HCT116 (cell line): ENCODE measurements around the gene CUEDC2. TPM values are rescaled to one million over a fixed set of nuclear protein-coding genes. Genes with fewer than 3 reads are reported as not detected.

ENCODE experiments used
- ATAC-seq: fragments of 200-7000 bp; cut with Tn5 transposase; 2 replicates; pipeline ENCODE4 v1.9.1; 2020; ENCODE audit warnings: mild to moderate bottlenecking, moderate library complexity
- BruUV-seq: library from RNA; stranded (reverse); fragments of 400-500 nt; replicated peaks from 2 replicates; lab custom pipeline; 2021; lab: Mats Ljungman, UMichigan
- CTCF ChIA-PET: fragments of 300-600 bp; sonication (Branson Sonifier 250); formaldehyde crosslinking; loops from one replicate; lab custom pipeline; 2021; ENCODE audit warnings: antibody characterized with exemption; lab: Charles Lee
- POLR2A ChIA-PET: fragments of 300-600, 350-600 bp; sonication (Branson Sonifier 250); formaldehyde crosslinking; loops from one replicate; lab custom pipeline; 2021; ENCODE audit warnings: antibody characterized with exemption; lab: Charles Lee
- RAD21 ChIA-PET, 2 experiments: fragments of 300-600 bp; sonication (Branson Sonifier 250); formaldehyde crosslinking; loops; one replicate each; lab custom pipeline; 2023; ENCODE audit warnings: low total read pairs in 2 of 2; ENCODE audit not compliant: uncharacterized antibody in 2 of 2, unreplicated experiment in 2 of 2, low non-redundant PET in 1 of 2; lab: Charles Lee
- DNase-seq: peaks from one replicate; pipeline ENCODE4 v3.0.0-alpha.2; 2010; ENCODE audit warnings: low read depth, low spot score
- H2AFZ ChIP-seq: fragments of 200-600 bp; shearing (Covaris generic), sonication (generic); 2 replicates; pipeline ENCODE4 v1.6.1; 2017; ENCODE audit warnings: low read depth, mixed run types, mixed read lengths, antibody characterized with exemption, low read length; ENCODE audit not compliant: poor library complexity, severe bottlenecking
- H3K27ac ChIP-seq: 2 replicates; pipeline ENCODE4 v1.5.1; 2012; ENCODE audit warnings: low read depth, low read length
- H3K27me3 ChIP-seq: fragments of 200-600 bp; sonication (generic); 2 replicates; pipeline ENCODE4 v1.6.1; 2016; ENCODE audit warnings: mixed run types, low read length, mixed read lengths; ENCODE audit not compliant: insufficient read depth
- H3K36me3 ChIP-seq, 2 experiments: fragments of 200-500 bp in 1 of 2; fragments of 200-600 bp in 1 of 2; sonication (Bioruptor generic) in 1 of 2; sonication (generic) in 1 of 2; 2 replicates each; pipeline versions ENCODE4 v1.5.1 to v1.6.1; 2014 to 2016; ENCODE audit warnings: low read length in 2 of 2, inconsistent platforms in 1 of 2, mixed read lengths in 1 of 2, mixed run types in 1 of 2; ENCODE audit not compliant: insufficient read depth in 2 of 2, control insufficient read depth in 1 of 2
- H3K4me1 ChIP-seq, 2 experiments: fragments of 200-600 bp in 1 of 2; sonication (generic) in 1 of 2; 2 replicates each; pipeline versions ENCODE4 v1.5.1 to v1.6.1; 2012 to 2017; ENCODE audit warnings: low read length in 2 of 2, inconsistent platforms in 1 of 2, mild to moderate bottlenecking in 1 of 2, mixed read lengths in 1 of 2, mixed run types in 1 of 2, moderate library complexity in 1 of 2; ENCODE audit not compliant: insufficient read depth in 2 of 2, control insufficient read depth in 1 of 2
- H3K4me2 ChIP-seq: fragments of 200-600 bp; sonication (generic); 2 replicates; pipeline ENCODE4 v1.6.1; 2017; ENCODE audit warnings: mixed run types, low read length, mixed read lengths
- H3K4me3 ChIP-seq, 2 experiments: fragments of 200-600 bp in 1 of 2; sonication (generic) in 1 of 2; replicated peaks in 1 of 2; 2 replicates each; pipeline ENCODE4 v1.5.1; 2011 to 2016; ENCODE audit warnings: low read length in 2 of 2, control low read depth in 1 of 2, low read depth in 1 of 2, mild to moderate bottlenecking in 1 of 2, mixed read lengths in 1 of 2, mixed run types in 1 of 2
- H3K79me2 ChIP-seq: fragments of 200-600 bp; sonication (generic); 2 replicates; pipeline ENCODE4 v1.6.1; 2017; ENCODE audit warnings: mild to moderate bottlenecking, mixed run types, low read length, moderate library complexity, mixed read lengths; ENCODE audit not compliant: insufficient read depth
- H3K9ac ChIP-seq: fragments of 200-600 bp; sonication (generic); 2 replicates; pipeline ENCODE4 v1.6.1; 2016; ENCODE audit warnings: low read length, mixed read lengths
- H3K9me2 ChIP-seq: fragments of 200-600 bp; sonication (generic), shearing (Covaris generic); 2 replicates; pipeline ENCODE4 v1.6.1; 2017; ENCODE audit warnings: mixed run types, mild to moderate bottlenecking, moderate library complexity; ENCODE audit not compliant: insufficient read depth
- H3K9me3 ChIP-seq, 2 experiments: fragments of 200-500 bp in 1 of 2; fragments of 200-600 bp in 1 of 2; sonication (Bioruptor generic) in 1 of 2; sonication (generic) in 1 of 2; 2 replicates each; pipeline ENCODE4 v1.6.1; 2014 to 2017; ENCODE audit warnings: low read length in 2 of 2, mixed read lengths in 2 of 2, inconsistent platforms in 1 of 2, low read depth in 1 of 2, mild to moderate bottlenecking in 1 of 2, mixed run types in 1 of 2, moderate library complexity in 1 of 2; ENCODE audit not compliant: control insufficient read depth in 1 of 2, insufficient read depth in 1 of 2
- H4K20me1 ChIP-seq: fragments of 200-600 bp; sonication (generic), shearing (Covaris generic); 2 replicates; pipeline ENCODE4 v1.6.1; 2017; ENCODE audit warnings: mixed run types, mild to moderate bottlenecking, moderate library complexity; ENCODE audit not compliant: insufficient read depth
- ATF3 ChIP-seq: IDR thresholded peaks from 2 replicates; pipeline ENCODE4 v1.6.1; 2012
- CBX3 ChIP-seq: IDR thresholded peaks from 2 replicates; pipeline ENCODE4 v1.6.1; 2012; ENCODE audit warnings: low read depth
- CEBPB ChIP-seq: IDR thresholded peaks from 2 replicates; pipeline ENCODE4 v1.6.1; 2012; ENCODE audit warnings: low read depth
- CTCF ChIP-seq, 3 experiments: fragments of 200-600 bp in 1 of 3; sonication (generic) in 1 of 3; IDR thresholded peaks in 2 of 3; conservative IDR thresholded peaks in 1 of 3; 2 replicates each; pipeline ENCODE4 v1.5.1; 2012 to 2017; ENCODE audit warnings: low read depth in 2 of 3, low read length in 2 of 3, antibody characterized with exemption in 1 of 3, borderline replicate concordance in 1 of 3, control low read depth in 1 of 3, mild to moderate bottlenecking in 1 of 3, mixed read lengths in 1 of 3, mixed run types in 1 of 3, moderate library complexity in 1 of 3; ENCODE audit not compliant: insufficient read depth in 1 of 3
- EGR1 ChIP-seq: IDR thresholded peaks from 2 replicates; pipeline ENCODE4 v1.6.1; 2012; ENCODE audit warnings: low read depth
- ELF1 ChIP-seq: IDR thresholded peaks from 2 replicates; pipeline ENCODE4 v1.6.1; 2012; ENCODE audit warnings: low read depth, borderline replicate concordance
- EZH2 ChIP-seq: fragments of 200-600 bp; sonication (generic); IDR thresholded peaks from 2 replicates; pipeline ENCODE4 v1.6.1; 2017; ENCODE audit warnings: antibody characterized with exemption, mixed run types
- EZH2phosphoT487 ChIP-seq: fragments of 200-600 bp; IDR thresholded peaks from 2 replicates; pipeline ENCODE4 v1.6.1; 2018; ENCODE audit warnings: antibody characterized with exemption, borderline replicate concordance
- FOSL1 ChIP-seq: IDR thresholded peaks from 2 replicates; pipeline ENCODE4 v1.6.1; 2012; ENCODE audit warnings: low read depth
- JUND ChIP-seq: IDR thresholded peaks from 2 replicates; pipeline ENCODE4 v1.6.1; 2012
- POLR2AphosphoS5 ChIP-seq: IDR thresholded peaks from 2 replicates; pipeline ENCODE4 v1.6.1; 2011; ENCODE audit warnings: mild to moderate bottlenecking, low read depth, low read length, moderate library complexity
- RAD21 ChIP-seq: IDR thresholded peaks from 2 replicates; pipeline ENCODE4 v1.6.1; 2012; ENCODE audit warnings: low read depth, mild to moderate bottlenecking
- SP1 ChIP-seq: IDR thresholded peaks from 2 replicates; pipeline ENCODE4 v1.6.1; 2012; ENCODE audit warnings: low read depth
- SRF ChIP-seq: IDR thresholded peaks from 2 replicates; pipeline ENCODE4 v1.6.1; 2012; ENCODE audit warnings: low read depth
- ZFX ChIP-seq: fragments of 450-650 bp; IDR thresholded peaks from 2 replicates; pipeline ENCODE4 v1.6.1; 2017
- ZNF274 ChIP-seq: fragments of 200-500 bp; sonication (Bioruptor generic); IDR thresholded peaks from 2 replicates; pipeline ENCODE4 v1.6.1; 2014; ENCODE audit warnings: mild to moderate bottlenecking, low read depth, low read length, inconsistent platforms
- intact Hi-C: fragments of 100-400 bp; cut with micrococcal nuclease; formaldehyde crosslinking; loops from 2 replicates; pipeline ENCODE4 v1.10.0; 2022
- total RNA-seq: library from RNA; stranded (reverse); gene quantifications from one replicate; pipeline ENCODE4 v1.2.1, GENCODE V29; 2021; ENCODE audit not compliant: unreplicated experiment

The CUEDC2 gene
- total RNA-seq, 1 experiment from 2014 or later, result 96.7 TPM

- H3K79me2 ChIP-seq, result peaks cover 11% of the 10 kb centered on the region
- TF ChIP-seq EZH2, result no peak
- no peak for TF ChIP-seq ZFX
- TF ChIP-seq POLR2AphosphoS5, result 0 out of 2 replicates have a peak, but pooled peaks have one; percentile 12
- H3K27ac ChIP-seq, result peak overlapping the region; percentile 77
- ATAC-seq (no peak), DNase-seq (no peak)
- RAD21 ChIA-PET, result interaction anchor here in 1 of 2 experiments (1.0 kb wide), 1 partner anchor 189 kb away, joined by 3 read pairs; no protein-coding TSS in a partner anchor
- H3K36me3 ChIP-seq, result peaks cover 0 to 11% of the 10 kb centered on the region in 2 experiments; a peak in 1 of 4 replicates
- BruUV-seq, result no TSS peak
- no peaks in the 10 kb centered on the region for H4K20me1 ChIP-seq
- peak overlapping the region; percentile 87 for H3K9ac ChIP-seq
- H3K9me2 ChIP-seq, result no peaks in the 10 kb centered on the region
- intact Hi-C loops, result loop anchor here (2.0 to 5.0 kb wide), 2 partner anchors 43 to 59 kb away; no protein-coding TSS in a partner anchor
- POLR2A ChIA-PET, result interaction anchor here (1.8 to 4.2 kb wide), 5 partner anchors 10 to 31 kb away, joined by 5 to 47 read pairs (median 12); partner anchors contain the start of genes C10orf95 and CUEDC2
- CTCF ChIA-PET, result interaction anchor here (1.0 to 4.7 kb wide), 10 partner anchors 12 to 638 kb away, joined by 4 to 98 read pairs (median 12); partner anchors contain the start of genes C10orf95, CUEDC2 and SUFU
- H3K4me3 ChIP-seq, result peak overlapping the region; percentile 87 to 94
- peak overlapping the region; percentile 70 for H2AFZ ChIP-seq
- H3K4me2 ChIP-seq, result peak overlapping the region; percentile 93
- no peaks in the 10 kb centered on the region for H3K27me3 ChIP-seq
- H3K4me1 ChIP-seq, result peaks cover 15 to 33% of the 10 kb centered on the region in 2 experiments; a peak in 3 of 4 replicates
- H3K9me3 ChIP-seq, result no peaks in the 10 kb centered on the region
Observed at GRCh38 chr10:102419269-102420180, 12.8 kb downstream of the CUEDC2 start.

- peak within 1 kb of the TSS; percentile 93 for H3K4me2 ChIP-seq
- intact Hi-C loops, result no loop called here
- TF ChIP-seq CEBPB (no peak), ATF3 (no peak), CTCF (IDR thresholded peaks at IDR 0.05 in 2 of 3, conservative IDR thresholded peaks at IDR 0.05 in 1 of 3; ENCODE audit: borderline replicate concordance in 1 of 3, insufficient read depth in 1 of 3, low read depth in 2 of 3, low read length in 2 of 3) (no peak), SP1 (no peak), ZNF274 (no peak), SRF (no peak), EZH2phosphoT487 (no peak), FOSL1 (no peak), EGR1 (no peak), CBX3 (no peak), ELF1 (no peak), RAD21 (no peak), JUND (no peak)
- TF ChIP-seq, all 23 proteins: peak for 0
- peak within 1 kb of the TSS; percentile 70 for H2AFZ ChIP-seq
- ATAC-seq, result no peak
- H3K79me2 ChIP-seq, result peaks cover 11% of the 10 kb centered on the region
- ChIA-PET CTCF (no interaction called here), POLR2A (no interaction called here), RAD21 (no interaction called here)
- H3K9ac ChIP-seq, result peak within 1 kb of the TSS; percentile 87; the same call in 1 of the 2 replicates
- no peaks in the 10 kb centered on the region for H3K9me2 ChIP-seq
- peaks cover 0 to 9% of the 10 kb centered on the region in 2 experiments; a peak in 1 of 4 replicates for H3K36me3 ChIP-seq
- no peaks in the 10 kb centered on the region for H3K27me3 ChIP-seq
- no peaks in the 10 kb centered on the region for H3K9me3 ChIP-seq
- no TSS peak for BruUV-seq
- peaks cover 15 to 33% of the 10 kb centered on the region in 2 experiments; a peak in 3 of 4 replicates for H3K4me1 ChIP-seq
- no peak for DNase-seq
- H4K20me1 ChIP-seq, result no peaks in the 10 kb centered on the region
- no peak within 1 kb of the TSS for H3K27ac ChIP-seq
- peak within 1 kb of the TSS; percentile 87 to 94 for H3K4me3 ChIP-seq
Observed at GRCh38 chr10:102418622-102419268, 13.6 kb downstream of the CUEDC2 start, which contains the start of gene PSD. TSS of gene PSD (minus strand) at chr10:102418785. CDS start at chr10:102417038, 1,747 bp downstream.
